Activated CD8-positive, alpha-beta memory T cell treated with anti-CD3 and anti-CD28 coated beads, Interleukin-2, amount 50 U/mL, for 4 hours (primary cell): ENCODE measurements around the gene RPL37.
"Not testable (repeated sequence)": the region's sequence is repeated elsewhere in the genome, so short reads cannot be mapped to it uniquely, and the experiment has no call there.

Source experiments
- DNase-seq: peaks from one replicate; pipeline ENCODE4 v3.0.0-alpha.2; 2020

Gene RPL37

GRCh38 chr5:40796487-40796889 lies 38.5 kb downstream of the RPL37 start:
- DNase-seq = no peak

GRCh38 chr5:40794877-40795276 lies 40.1 kb downstream of the RPL37 start:
- not testable (repeated sequence) for DNase-seq

GRCh38 chr5:40794340-40794739 lies 40.7 kb downstream of the RPL37 start:
- not testable (repeated sequence) for DNase-seq

GRCh38 chr5:40792691-40793090 lies 42.3 kb downstream of the RPL37 start:
- not testable (repeated sequence) for DNase-seq

GRCh38 chr5:40791715-40792139 lies 43.3 kb downstream of the RPL37 start:
- DNase-seq = no peak

GRCh38 chr5:40790947-40791593 lies 44.0 kb downstream of the RPL37 start:
- no peak for DNase-seq

GRCh38 chr5:40788941-40789340 lies 46.1 kb downstream of the RPL37 start:
- DNase-seq = not testable (repeated sequence)

- no peak for DNase-seq
These were observed 47.0 kb downstream of the RPL37 start for GRCh38 chr5:40787986-40788385.

- not testable (repeated sequence) for DNase-seq
These were observed 48.4 kb downstream of the RPL37 start for GRCh38 chr5:40786664-40787063.

- no peak for DNase-seq
These were observed 50.1 kb downstream of the RPL37 start for GRCh38 chr5:40784916-40785315.

GRCh38 chr5:40784027-40784653 lies 50.9 kb downstream of the RPL37 start:
- no peak for DNase-seq

- no peak for DNase-seq
These were observed 53.1 kb downstream of the RPL37 start for GRCh38 chr5:40781843-40782409.

GRCh38 chr5:40780858-40781257 lies 54.2 kb downstream of the RPL37 start:
- no peak for DNase-seq

- no peak for DNase-seq
These were observed 54.8 kb downstream of the RPL37 start for GRCh38 chr5:40780199-40780598.

GRCh38 chr5:40779561-40779960 lies 55.5 kb downstream of the RPL37 start:
- DNase-seq = no peak

- no peak for DNase-seq
These were observed 56.9 kb downstream of the RPL37 start for GRCh38 chr5:40778133-40778532.

GRCh38 chr5:40776658-40776977 lies 58.4 kb downstream of the RPL37 start:
- DNase-seq = no peak

GRCh38 chr5:40775846-40776657 lies 59.0 kb downstream of the RPL37 start:
- no peak for DNase-seq
